ENCODE measurements around the gene CSNK2A1. TPM values are rescaled to one million over a fixed set of nuclear protein-coding genes. Genes with fewer than 3 reads are reported as not detected.
"Not testable (repeated sequence)": the region's sequence is repeated elsewhere in the genome, so short reads cannot be mapped to it uniquely, and the experiment has no call there.

Gene CSNK2A1
- total RNA-seq, 1 experiment from 2014 or later, result 205 TPM

DNA sequence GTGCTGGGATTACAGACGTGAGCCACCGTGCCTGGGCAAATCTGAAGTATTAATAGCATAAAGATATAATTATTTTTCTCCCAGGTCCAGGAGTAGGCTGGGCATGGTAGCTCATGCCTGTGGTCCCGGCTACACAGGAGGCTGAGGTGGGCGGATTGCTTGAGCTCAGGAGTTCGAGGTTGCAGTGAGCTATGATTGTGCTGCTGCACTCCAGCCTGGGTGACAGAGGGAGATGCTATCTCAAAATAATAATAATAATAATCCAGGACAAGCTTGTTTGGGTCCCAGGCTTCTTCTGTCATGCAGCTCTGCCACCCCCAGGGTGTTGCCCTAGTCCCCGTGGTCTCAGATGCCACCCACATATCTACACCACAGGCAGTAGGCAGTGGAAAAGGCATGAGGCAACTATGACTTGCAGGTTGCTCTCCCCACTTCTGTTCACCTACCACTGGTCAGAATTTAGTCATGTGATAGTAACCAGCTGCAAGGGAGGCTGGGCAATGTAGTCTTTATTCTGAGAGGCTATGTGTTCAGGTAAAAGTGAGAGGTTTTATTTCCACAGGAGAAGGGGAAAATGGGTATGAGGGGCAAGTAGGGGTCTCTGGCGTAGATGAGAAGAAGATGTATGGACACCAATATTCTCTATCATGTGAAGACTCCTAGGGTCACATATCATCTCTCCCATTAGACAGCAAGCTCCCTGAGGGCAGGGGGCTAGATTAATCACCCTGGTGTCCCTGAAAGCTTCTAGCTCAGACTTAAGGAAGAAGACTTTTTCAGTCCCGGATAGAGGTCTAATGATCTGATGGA is 40.8 kb upstream of the CSNK2A1 start:
- ChIA-PET CTCF (interaction anchor here (0.6 kb wide), 1 partner anchor 32 kb away, joined by 3 read pairs; no protein-coding TSS in a partner anchor), POLR2A (no interaction called here)
- H3K4me1 Mint-ChIP-seq (ENCODE audit: low read depth, unreplicated experiment), result peaks cover 5% of the 10 kb centered on the region
- no peaks in the 10 kb centered on the region for H3K36me3 ChIP-seq (ENCODE audit: control insufficient read depth, insufficient read depth, low read length)
- no TSS peak for BruUV-seq (replicated peaks)
- H3K9me3 ChIP-seq, result no peaks in the 10 kb centered on the region
- H3K36me3 Mint-ChIP-seq (ENCODE audit: insufficient read depth, unreplicated experiment), result no peaks in the 10 kb centered on the region
- TF ChIP-seq, protein P1, sequence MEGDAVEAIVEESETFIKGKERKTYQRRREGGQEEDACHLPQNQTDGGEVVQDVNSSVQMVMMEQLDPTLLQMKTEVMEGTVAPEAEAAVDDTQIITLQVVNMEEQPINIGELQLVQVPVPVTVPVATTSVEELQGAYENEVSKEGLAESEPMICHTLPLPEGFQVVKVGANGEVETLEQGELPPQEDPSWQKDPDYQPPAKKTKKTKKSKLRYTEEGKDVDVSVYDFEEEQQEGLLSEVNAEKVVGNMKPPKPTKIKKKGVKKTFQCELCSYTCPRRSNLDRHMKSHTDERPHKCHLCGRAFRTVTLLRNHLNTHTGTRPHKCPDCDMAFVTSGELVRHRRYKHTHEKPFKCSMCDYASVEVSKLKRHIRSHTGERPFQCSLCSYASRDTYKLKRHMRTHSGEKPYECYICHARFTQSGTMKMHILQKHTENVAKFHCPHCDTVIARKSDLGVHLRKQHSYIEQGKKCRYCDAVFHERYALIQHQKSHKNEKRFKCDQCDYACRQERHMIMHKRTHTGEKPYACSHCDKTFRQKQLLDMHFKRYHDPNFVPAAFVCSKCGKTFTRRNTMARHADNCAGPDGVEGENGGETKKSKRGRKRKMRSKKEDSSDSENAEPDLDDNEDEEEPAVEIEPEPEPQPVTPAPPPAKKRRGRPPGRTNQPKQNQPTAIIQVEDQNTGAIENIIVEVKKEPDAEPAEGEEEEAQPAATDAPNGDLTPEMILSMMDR (IDR thresholded peaks at IDR 0.05; ENCODE audit: insufficient read depth in 1 of 2, low read depth in 1 of 2, low read length in 1 of 2, severe bottlenecking in 1 of 2, unreplicated experiment in 1 of 2), result no peak
- no peak overlapping the region for H3K4me3 ChIP-seq (ENCODE audit: low read depth, low read length)
- no peak overlapping the region for H3K27ac Mint-ChIP-seq (ENCODE audit: unreplicated experiment)
- H3K4me1 ChIP-seq, result no peaks in the 10 kb centered on the region
- H3K4me3 Mint-ChIP-seq (ENCODE audit: unreplicated experiment), result no peak overlapping the region
- DNase-seq, result peak; percentile 30 to 51
- no peaks in the 10 kb centered on the region for H3K27me3 ChIP-seq (replicated peaks; ENCODE audit: control insufficient read depth, insufficient read depth, low read length)
- intact Hi-C loops (cut with micrococcal nuclease; ENCODE audit: unreplicated experiment), result no loop called here
- H3K9me3 Mint-ChIP-seq (ENCODE audit: unreplicated experiment), result peaks cover 10% of the 10 kb centered on the region
- H3K27me3 Mint-ChIP-seq (ENCODE audit: insufficient read depth, unreplicated experiment), result peaks cover 5% of the 10 kb centered on the region

DNA sequence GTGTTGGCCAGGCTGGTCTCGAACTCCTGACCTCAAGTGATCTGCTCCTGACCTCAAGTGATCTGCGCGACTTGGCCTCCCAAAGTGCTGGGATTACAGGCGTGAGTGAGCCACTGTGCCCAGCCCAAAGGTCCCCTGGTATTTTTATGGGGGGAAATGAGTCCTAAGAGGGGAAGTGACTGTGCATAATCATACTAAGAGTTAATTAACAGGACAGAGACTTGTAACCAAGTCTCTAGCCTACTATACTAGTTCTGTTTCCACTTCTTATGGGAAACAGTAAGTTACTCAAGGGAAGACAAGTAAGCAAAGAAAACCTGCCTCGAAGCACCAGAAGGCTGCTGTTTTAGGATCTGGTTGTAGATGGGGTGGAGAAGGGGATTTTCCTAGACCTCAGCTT is 38.6 kb upstream of the CSNK2A1 start:
- TF ChIP-seq, protein P1 (IDR thresholded peaks at IDR 0.05; ENCODE audit: insufficient read depth in 1 of 2, low read depth in 1 of 2, low read length in 1 of 2, severe bottlenecking in 1 of 2, unreplicated experiment in 1 of 2), result no peak
- Mint-ChIP-seq H3K27me3 (ENCODE audit: insufficient read depth, unreplicated experiment) (peaks cover 5% of the 10 kb centered on the region), H3K9me3 (ENCODE audit: unreplicated experiment) (peaks cover 10% of the 10 kb centered on the region), H3K4me3 (ENCODE audit: unreplicated experiment) (no peak overlapping the region), H3K27ac (ENCODE audit: unreplicated experiment) (no peak overlapping the region), H3K36me3 (ENCODE audit: insufficient read depth, unreplicated experiment) (no peaks in the 10 kb centered on the region), H3K4me1 (ENCODE audit: low read depth, unreplicated experiment) (peaks cover 5% of the 10 kb centered on the region)
- Histone ChIP-seq H3K9me3 (no peaks in the 10 kb centered on the region), H3K36me3 (ENCODE audit: control insufficient read depth, insufficient read depth, low read length) (no peaks in the 10 kb centered on the region), H3K27me3 (replicated peaks; ENCODE audit: control insufficient read depth, insufficient read depth, low read length) (no peaks in the 10 kb centered on the region), H3K4me3 (ENCODE audit: low read depth, low read length) (no peak overlapping the region), H3K4me1 (no peaks in the 10 kb centered on the region)
- POLR2A ChIA-PET, result no interaction called here
- DNase-seq, result no peak
- BruUV-seq (replicated peaks), result no TSS peak
- intact Hi-C loops (cut with micrococcal nuclease; ENCODE audit: unreplicated experiment), result no loop called here
- CTCF ChIA-PET, result no interaction called here

DNA sequence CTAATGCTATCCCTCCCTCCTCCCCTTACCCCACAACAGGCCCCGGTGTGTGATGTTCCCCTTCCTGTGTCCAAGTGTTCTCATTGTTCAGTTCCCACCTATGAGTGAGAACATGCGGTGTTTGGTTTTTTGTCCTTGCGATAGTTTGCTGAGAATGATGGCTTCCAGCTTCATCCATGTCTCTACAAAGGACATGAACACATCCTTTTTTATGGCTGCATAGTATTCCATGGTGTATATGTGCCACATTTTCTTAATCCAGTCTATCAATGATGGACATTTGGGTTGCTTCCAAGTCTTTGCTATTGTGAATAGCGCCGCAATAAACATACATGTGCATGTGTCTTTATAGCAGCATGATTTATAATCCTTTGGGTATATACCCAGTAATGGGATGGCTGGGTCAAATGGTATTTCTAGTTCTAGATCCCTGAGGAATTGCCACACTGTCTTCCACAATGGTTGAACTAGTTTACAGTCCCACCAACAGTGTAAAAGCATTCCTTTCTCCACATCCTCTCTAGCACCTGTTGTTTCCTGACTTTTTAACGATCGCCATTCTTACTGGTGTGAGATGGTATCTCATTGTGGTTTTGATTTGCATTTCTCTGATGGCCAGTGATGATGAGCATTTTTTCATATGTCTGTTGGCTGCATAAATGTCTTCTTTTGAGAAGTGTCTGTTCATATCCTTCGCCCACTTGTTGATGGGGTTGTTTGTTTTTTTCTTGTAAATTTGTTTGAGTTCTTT is 35.5 kb upstream of the CSNK2A1 start:
- H3K36me3 Mint-ChIP-seq (ENCODE audit: insufficient read depth, unreplicated experiment); H3K4me1 ChIP-seq; POLR2A ChIA-PET; intact Hi-C loops (cut with micrococcal nuclease; ENCODE audit: unreplicated experiment); H3K27ac Mint-ChIP-seq (ENCODE audit: unreplicated experiment); DNase-seq; H3K9me3 ChIP-seq; H3K36me3 ChIP-seq (ENCODE audit: control insufficient read depth, insufficient read depth, low read length); H3K27me3 ChIP-seq (replicated peaks; ENCODE audit: control insufficient read depth, insufficient read depth, low read length); H3K4me1 Mint-ChIP-seq (ENCODE audit: low read depth, unreplicated experiment); H3K4me3 ChIP-seq (ENCODE audit: low read depth, low read length); H3K4me3 Mint-ChIP-seq (ENCODE audit: unreplicated experiment); BruUV-seq (replicated peaks); H3K9me3 Mint-ChIP-seq (ENCODE audit: unreplicated experiment); H3K27me3 Mint-ChIP-seq (ENCODE audit: insufficient read depth, unreplicated experiment): not testable (repeated sequence)
- CTCF ChIA-PET, result interaction anchor here (1.1 kb wide), 2 partner anchors 66 kb away, joined by 3 to 4 read pairs; no protein-coding TSS in a partner anchor
